ENCODE measurements around the gene ESYT2. TPM values are rescaled to one million over a fixed set of nuclear protein-coding genes. Genes with fewer than 3 reads are reported as not detected.

ESYT2 gene
- total RNA-seq, 1 donor from 2014 or later: 83.9 TPM

GRCh38 chr7:158803367-158803969 lies 25.8 kb downstream of the ESYT2 start:
- no peak for DNase-seq (ENCODE audit: low spot score)

DNA sequence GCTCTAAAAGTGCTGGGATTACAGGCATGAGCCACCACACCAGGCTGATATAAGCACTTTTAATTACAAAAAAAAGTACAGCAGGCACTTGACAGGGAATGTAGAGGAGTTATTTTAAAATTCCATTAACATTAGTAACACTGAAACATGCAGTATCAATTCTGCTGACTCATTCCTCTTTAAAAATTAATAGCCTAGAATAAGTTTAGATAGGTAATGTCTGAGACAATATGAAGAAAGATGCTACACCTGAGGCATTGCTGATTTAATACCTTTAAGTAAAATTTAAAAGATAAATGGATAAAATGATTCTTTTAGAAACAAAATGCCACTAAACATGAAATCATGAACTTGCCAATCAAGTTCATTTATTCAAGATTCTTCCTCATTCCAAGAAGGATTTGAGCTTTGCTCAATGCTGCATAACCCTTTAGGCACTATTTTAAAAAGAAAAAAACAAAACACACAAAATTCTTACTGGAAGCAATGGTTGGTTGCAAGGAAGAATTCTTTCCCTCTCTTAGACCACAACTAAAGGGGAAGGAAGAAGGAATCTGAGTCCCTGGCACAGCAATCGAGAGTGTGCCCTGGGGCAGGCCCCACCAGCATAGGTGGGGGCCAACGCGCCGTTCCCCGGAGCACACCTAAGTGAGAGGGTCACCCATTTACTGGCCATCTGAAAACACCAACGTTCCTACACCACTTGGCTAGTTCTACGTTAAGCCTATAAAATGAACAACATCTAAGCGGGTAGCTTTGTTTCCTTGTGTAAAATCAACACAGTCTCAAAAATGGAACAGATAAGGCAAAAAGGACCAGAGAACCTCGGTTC lies 26.6 kb downstream of the ESYT2 start:
- no peak for DNase-seq (ENCODE audit: low spot score)

DNA sequence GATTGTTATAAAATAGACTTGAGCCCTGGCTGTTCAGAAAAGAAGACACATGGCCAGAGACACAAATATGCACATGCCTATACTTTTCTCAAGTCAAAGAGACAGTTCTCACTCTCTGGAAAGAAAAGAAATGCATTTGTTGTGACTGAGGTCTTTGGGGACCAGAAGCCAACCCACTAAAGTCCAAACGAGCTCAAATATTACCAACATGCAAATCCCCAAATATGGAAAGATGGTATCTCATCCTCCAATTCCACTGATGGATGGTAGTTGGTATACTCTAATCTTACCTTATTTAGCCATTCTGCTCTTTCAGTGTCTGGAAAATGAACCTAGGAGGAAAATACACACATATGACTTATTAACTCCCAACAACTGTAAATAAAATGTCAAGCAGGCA lies 30.6 kb downstream of the ESYT2 start:
- no peak for DNase-seq (ENCODE audit: low spot score)

DNA sequence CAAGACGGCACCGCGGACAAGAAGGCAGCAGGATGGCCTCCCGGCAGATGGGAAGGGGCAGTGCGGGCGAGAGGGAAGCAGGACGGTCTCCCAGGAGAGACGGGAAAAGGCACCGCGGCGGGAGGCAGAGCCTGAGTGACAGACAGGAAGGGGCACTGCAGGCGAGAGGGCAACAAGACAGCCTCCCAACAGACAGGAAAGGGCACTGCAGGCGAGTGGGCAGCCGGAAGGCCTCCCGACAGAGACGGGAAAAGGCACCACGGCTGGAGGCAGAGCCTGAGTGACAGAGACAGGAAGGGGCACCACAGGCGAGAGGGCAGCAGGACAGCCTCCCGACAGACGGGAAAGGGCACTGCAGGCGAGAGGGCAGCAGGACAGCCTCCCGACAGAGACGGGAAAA lies 32.6 kb downstream of the ESYT2 start:
- DNase-seq (ENCODE audit: low spot score): no peak

DNA sequence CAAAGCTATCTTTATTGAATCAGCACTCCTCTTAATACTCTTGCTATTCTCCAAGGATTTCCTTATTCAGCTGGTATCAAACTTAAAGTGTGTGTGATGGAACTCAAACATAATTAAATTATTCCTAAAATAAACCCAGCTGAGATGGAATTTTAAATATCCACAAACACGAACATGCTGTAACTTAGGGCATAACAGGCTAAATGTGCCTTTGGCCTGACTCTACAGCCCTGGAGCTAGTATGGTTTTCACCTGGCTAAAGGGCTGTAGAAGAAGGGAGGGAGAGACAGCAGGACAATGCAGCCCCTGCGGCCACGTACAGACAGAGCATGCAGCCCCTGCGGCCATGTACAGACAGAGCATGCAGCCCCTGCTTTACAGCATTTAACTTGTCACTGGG lies 34.0 kb downstream of the ESYT2 start:
- no peak for DNase-seq (ENCODE audit: low spot score)

- DNase-seq (ENCODE audit: low spot score): no peak
Measured at GRCh38 chr7:158791107-158791506, 38.2 kb downstream of the ESYT2 start.

DNA sequence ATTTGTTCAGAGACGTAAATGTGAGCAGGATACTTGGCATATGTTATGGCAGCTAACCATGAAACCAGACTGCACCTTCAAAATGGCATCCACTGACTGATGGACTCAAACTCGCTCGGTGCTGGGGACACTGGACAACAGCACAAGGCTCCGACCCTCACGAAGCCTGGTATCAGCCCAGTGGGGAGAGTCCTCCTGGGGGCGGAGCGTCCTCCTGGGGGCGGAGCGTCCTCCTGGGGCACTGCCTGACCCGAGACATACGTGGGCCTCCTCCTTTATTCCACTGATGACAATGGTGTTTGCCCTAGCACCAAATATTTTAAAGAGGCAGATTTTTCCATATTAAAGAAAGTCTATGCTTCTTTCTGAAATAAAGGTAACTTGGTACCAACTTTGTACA lies 39.5 kb downstream of the ESYT2 start:
- DNase-seq (ENCODE audit: low spot score): no peak

GRCh38 chr7:158786898-158787297 lies 42.4 kb downstream of the ESYT2 start:
- no peak for DNase-seq (ENCODE audit: low spot score)

DNA sequence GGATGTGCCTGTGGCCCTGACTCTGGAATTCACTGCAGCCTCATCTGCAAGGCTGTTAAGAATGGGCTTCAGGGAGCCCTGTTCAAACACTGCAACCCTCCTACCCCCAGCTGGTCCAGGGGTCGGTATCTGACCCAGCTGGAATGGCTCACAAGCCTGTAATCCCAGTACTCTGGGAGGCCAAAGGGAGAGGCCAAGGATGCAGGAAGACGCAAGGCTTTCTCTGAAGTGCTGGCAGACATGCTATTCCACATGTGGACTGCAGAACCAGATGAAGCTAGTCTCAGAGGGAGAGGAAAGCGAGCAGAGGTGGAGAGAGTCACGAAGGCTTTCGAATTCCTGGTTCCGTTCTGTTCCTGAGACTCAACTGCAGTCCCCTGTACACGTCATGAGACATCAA lies 45.0 kb downstream of the ESYT2 start:
- no peak for DNase-seq (ENCODE audit: low spot score)

DNA sequence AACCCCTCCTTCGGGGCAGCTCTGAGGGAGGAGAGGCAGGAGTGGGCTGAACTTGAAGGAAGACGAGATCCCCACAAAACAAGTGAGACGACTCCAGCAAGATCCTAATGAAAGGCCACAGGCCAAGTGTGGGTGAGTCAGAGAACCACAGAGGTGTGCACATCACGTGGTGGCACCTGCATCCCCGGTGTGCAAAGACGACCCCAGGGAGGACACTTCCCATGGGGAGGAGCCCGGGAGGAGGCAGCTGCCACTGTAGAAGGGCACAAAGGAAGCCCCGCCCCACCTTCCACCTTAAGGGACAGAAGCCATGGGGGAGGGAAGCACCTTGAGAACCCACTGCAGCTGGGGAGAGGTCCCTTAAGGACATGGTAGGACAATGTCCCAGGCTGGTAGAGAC lies 45.7 kb downstream of the ESYT2 start:
- DNase-seq (ENCODE audit: low spot score): no peak

- peak; percentile 68 for DNase-seq (ENCODE audit: low spot score)
Measured at GRCh38 chr7:158782761-158783401, 46.4 kb downstream of the ESYT2 start.

GRCh38 chr7:158781974-158782664 lies 47.2 kb downstream of the ESYT2 start:
- no peak for DNase-seq (ENCODE audit: low spot score)

- no peak for DNase-seq (ENCODE audit: low spot score)
Measured at GRCh38 chr7:158781217-158781973, 47.9 kb downstream of the ESYT2 start.

DNA sequence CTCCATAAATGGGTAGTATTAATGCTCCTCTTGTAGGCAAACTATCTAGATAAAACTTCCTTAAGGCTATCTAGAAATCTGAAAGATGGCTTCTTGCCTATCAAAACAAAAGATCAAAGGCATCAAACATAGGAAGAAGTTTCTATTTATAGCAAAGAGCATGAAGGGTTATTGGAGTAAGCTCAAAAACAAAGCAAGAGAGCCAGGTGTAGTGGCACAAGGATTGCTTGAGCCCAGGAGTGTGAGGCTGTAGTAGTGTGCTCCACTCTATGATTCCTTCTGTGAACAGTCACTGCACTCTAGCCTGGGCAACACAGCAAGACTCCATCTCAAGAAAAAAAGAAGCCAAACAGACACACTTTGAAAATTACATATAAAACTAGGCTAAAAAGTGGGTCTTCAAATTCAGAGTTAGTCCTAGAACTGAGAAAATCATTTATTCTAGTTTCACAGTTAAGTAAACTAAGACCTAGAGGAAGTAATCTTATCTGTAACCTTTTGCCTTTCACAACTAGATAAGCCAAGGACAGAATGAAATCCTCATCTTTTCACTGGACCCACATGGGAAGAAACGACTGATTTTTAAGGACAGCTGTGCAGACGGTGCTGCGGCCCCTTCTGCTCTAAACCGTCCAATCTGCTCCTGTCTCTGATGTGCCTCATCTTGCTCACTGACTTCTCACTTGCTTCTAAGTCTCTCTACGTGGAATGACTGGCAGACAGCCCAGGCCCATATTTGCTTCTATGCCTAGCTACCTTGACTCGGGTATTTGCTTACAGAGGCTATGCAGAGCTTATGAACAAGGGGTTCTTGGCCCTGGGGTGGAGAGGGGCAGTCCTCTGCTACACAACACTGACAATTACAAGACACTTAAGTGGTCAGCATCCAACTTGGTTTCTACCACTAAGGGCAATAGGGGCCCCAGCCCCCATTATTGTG lies 50.0 kb downstream of the ESYT2 start:
- DNase-seq (ENCODE audit: low spot score): no peak

DNA sequence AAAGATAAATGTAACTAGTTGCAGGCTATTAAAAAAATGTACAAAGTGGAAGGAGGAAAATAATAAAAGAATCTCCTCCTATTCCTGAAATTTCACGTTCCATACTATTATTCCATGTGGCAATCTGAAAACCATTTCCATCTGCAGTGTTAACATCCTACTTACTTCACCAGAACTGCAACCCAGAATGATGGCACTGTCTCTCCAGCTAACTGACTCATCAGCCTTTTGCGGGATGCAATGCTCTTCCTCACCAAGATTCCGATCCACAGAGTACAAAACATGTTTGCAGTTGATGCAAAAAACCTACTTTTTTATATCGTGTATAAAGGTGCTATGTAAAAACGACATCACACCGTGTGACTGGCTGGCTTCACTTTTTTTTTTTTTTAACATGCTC lies 50.8 kb downstream of the ESYT2 start:
- no peak for DNase-seq (ENCODE audit: low spot score)

DNA sequence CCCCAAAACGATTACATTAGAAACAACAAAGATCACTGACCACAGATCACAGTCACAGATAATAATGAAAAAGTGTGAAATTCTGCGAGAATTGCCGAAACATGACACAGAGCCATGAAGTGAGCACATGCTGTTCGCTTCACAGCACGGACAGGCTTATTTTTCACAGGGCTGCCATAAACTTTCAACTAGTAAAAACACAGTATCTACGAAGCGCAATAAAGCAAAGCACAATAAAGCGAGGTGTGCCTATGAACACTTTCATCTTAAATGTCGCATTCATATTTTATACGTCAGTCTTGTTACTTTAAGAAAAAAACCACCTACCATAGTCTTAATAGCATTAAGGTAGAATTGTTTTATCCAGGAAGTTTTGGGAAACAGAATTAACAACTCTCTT lies 51.5 kb downstream of the ESYT2 start:
- DNase-seq (ENCODE audit: low spot score): no peak

GRCh38 chr7:158776474-158776873 lies 52.8 kb downstream of the ESYT2 start:
- DNase-seq (ENCODE audit: low spot score): no peak

GRCh38 chr7:158774952-158775351 lies 54.4 kb downstream of the ESYT2 start:
- DNase-seq (ENCODE audit: low spot score): no peak

- DNase-seq (ENCODE audit: low spot score): no peak
Measured at GRCh38 chr7:158772916-158773315, 56.4 kb downstream of the ESYT2 start.

DNA sequence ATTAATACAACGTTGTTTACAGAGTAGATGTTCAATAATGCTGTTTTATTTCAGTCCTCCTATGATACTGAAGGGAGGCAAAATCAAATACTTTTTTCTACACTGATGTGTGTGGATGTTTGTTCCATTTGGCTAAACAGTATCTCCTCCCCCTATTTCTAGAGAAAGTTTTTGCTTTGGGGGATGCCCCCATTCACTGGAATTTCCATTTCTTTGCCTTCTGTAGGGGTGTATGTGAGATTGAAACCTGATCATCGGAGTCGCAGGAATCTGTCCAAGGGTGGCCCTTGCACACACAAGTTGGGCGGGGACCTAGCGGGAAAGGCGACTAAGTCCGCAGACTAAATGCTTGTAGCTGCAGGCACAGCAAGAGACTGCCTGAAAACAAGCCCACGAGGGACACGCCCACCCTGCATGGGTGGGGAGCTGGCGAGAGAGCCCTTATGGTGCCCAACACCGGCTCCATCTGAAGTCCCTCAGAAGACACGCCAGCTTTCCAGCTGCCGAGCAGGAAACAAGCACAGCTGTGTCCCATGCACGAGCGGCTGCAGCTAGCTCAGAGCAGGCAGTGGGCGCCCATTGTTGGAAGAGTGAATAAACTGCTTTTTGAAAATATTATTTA lies 58.0 kb downstream of the ESYT2 start:
- no peak for DNase-seq (ENCODE audit: low spot score)

Data from ureter (tissue), 1 donor.